IMR-90 (cell line): ENCODE results near the gene SASH1. TPM values are rescaled to one million over a fixed set of nuclear protein-coding genes. Genes with fewer than 3 reads are reported as not detected.

Source experiments
- ATAC-seq: fragments of 200-7000 bp; cut with Tn5 transposase; 2 replicates; pipeline ENCODE4 v1.9.1; 2020; ENCODE audit warnings: low read depth, mild to moderate bottlenecking, moderate library complexity
- BruUV-seq: library from RNA; stranded (reverse); fragments of 400-500 nt; replicated peaks from 2 replicates; lab custom pipeline; 2021; lab: Mats Ljungman, UMichigan
- CTCF ChIA-PET: fragments of 300-600 bp; formaldehyde crosslinking; extraction: SDS; loops from one replicate; lab custom pipeline; 2021; ENCODE audit warnings: antibody characterized with exemption; lab: Yijun Ruan, JAX
- POLR2A ChIA-PET: fragments of 300-600 bp; sonication (Branson Sonifier 250); formaldehyde crosslinking; loops from one replicate; lab custom pipeline; 2022; ENCODE audit warnings: antibody characterized with exemption; ENCODE audit not compliant: unreplicated experiment; lab: Charles Lee
- DNase-seq: peaks from one replicate; pipeline ENCODE4 v3.0.0; 2013
- H2AFZ ChIP-seq: replicated peaks from 2 replicates; pipeline ENCODE3; 2013; ENCODE audit warnings: low read length, mild to moderate bottlenecking; ENCODE audit not compliant: poor library complexity
- H2AK5ac ChIP-seq: 2 replicates; pipeline ENCODE4 v1.6.1; 2013; ENCODE audit warnings: low read depth, low read length, inconsistent platforms
- H2AK9ac ChIP-seq: replicated peaks from 2 replicates; pipeline ENCODE3; 2013; ENCODE audit warnings: mild to moderate bottlenecking, low read depth, low read length, moderate library complexity; ENCODE audit not compliant: poor library complexity
- H2BK120ac ChIP-seq: 2 replicates; pipeline ENCODE4 v1.6.1; 2013; ENCODE audit warnings: low read depth, low read length, inconsistent platforms
- H2BK15ac ChIP-seq: 3 replicates; pipeline ENCODE4 v1.6.1; 2013; ENCODE audit warnings: low read depth, low read length, inconsistent platforms
- H2BK20ac ChIP-seq: 2 replicates; pipeline ENCODE4 v1.6.1; 2013; ENCODE audit warnings: low read depth, mild to moderate bottlenecking, inconsistent platforms, low read length, moderate library complexity
- H2BK5ac ChIP-seq: 2 replicates; pipeline ENCODE4 v1.6.1; 2013; ENCODE audit warnings: mild to moderate bottlenecking, low read depth, low read length, inconsistent platforms; ENCODE audit not compliant: poor library complexity, severe bottlenecking
- H3K14ac ChIP-seq: replicated peaks from 2 replicates; pipeline ENCODE4 v1.6.1; 2013; ENCODE audit warnings: low read depth, low read length, inconsistent platforms
- H3K18ac ChIP-seq: 2 replicates; pipeline ENCODE4 v1.6.1; 2013; ENCODE audit warnings: low read depth, low read length, control low read depth
- H3K23ac ChIP-seq: 2 replicates; pipeline ENCODE4 v1.6.1; 2013; ENCODE audit warnings: low read depth, low read length, inconsistent platforms
- H3K27ac ChIP-seq: 2 replicates; pipeline ENCODE4 v1.5.1; 2013; ENCODE audit warnings: mild to moderate bottlenecking, control low read depth, low read length; ENCODE audit not compliant: insufficient read depth
- H3K27me3 ChIP-seq: 2 replicates; pipeline ENCODE4 v1.6.1; 2013; ENCODE audit warnings: low read length; ENCODE audit not compliant: control insufficient read depth, insufficient read depth
- H3K36me3 ChIP-seq: 2 replicates; pipeline ENCODE4 v1.6.1; 2013; ENCODE audit warnings: low read length, mixed read lengths; ENCODE audit not compliant: control insufficient read depth, insufficient read depth
- H3K4ac ChIP-seq: 2 replicates; pipeline ENCODE4 v1.6.1; 2013; ENCODE audit warnings: low read depth, low read length, inconsistent platforms
- H3K4me1 ChIP-seq: 2 replicates; pipeline ENCODE4 v1.6.1; 2013; ENCODE audit warnings: low read length, mixed read lengths; ENCODE audit not compliant: control insufficient read depth, insufficient read depth
- H3K4me2 ChIP-seq: 2 replicates; pipeline ENCODE4 v1.6.1; 2013; ENCODE audit warnings: low read depth, mild to moderate bottlenecking, control low read depth, low read length, moderate library complexity
- H3K4me3 ChIP-seq: 2 replicates; pipeline ENCODE4 v1.5.1; 2013; ENCODE audit warnings: low read depth, mild to moderate bottlenecking, control low read depth, low read length, moderate library complexity; ENCODE audit not compliant: insufficient read depth
- H3K56ac ChIP-seq: 2 replicates; pipeline ENCODE4 v1.6.1; 2013; ENCODE audit warnings: low read length, inconsistent platforms; ENCODE audit not compliant: insufficient read depth; ENCODE audit errors: extremely low read depth
- H3K79me1 ChIP-seq, 2 experiments: 2 replicates each; pipeline ENCODE4 v1.6.1; 2013; ENCODE audit warnings: low read length in 2 of 2, inconsistent platforms in 1 of 2, low read depth in 1 of 2
- H3K9ac ChIP-seq: 2 replicates; pipeline ENCODE4 v1.6.1; 2013; ENCODE audit warnings: low read depth, low read length, control low read depth
- H3K9me1 ChIP-seq: 2 replicates; pipeline ENCODE4 v1.6.1; 2013; ENCODE audit warnings: low read length, inconsistent platforms; ENCODE audit not compliant: insufficient read depth
- H3K9me3 ChIP-seq: 2 replicates; pipeline ENCODE4 v1.6.1; 2013; ENCODE audit warnings: low read length; ENCODE audit not compliant: control insufficient read depth, insufficient read depth
- H4K20me1 ChIP-seq: 2 replicates; pipeline ENCODE4 v1.6.1; 2013; ENCODE audit warnings: low read length, inconsistent platforms; ENCODE audit not compliant: insufficient read depth
- H4K5ac ChIP-seq: 2 replicates; pipeline ENCODE4 v1.6.1; 2013; ENCODE audit warnings: mild to moderate bottlenecking, low read depth, low read length, control low read depth
- H4K8ac ChIP-seq, 2 experiments: 2 replicates each; pipeline ENCODE4 v1.6.1; 2013; ENCODE audit warnings: low read depth in 2 of 2, low read length in 2 of 2, control low read depth in 1 of 2, inconsistent platforms in 1 of 2
- H4K91ac ChIP-seq: 2 replicates; pipeline ENCODE4 v1.6.1; 2013; ENCODE audit warnings: low read depth, low read length, inconsistent platforms; ENCODE audit not compliant: insufficient read depth
- BHLHE40 ChIP-seq: fragments of 150-350 bp; IDR thresholded peaks from 2 replicates; pipeline ENCODE4 v1.6.1; 2016; ENCODE audit warnings: mild to moderate bottlenecking, low read depth, low read length
- RCOR1 ChIP-seq: IDR thresholded peaks from 2 replicates; pipeline ENCODE4 v1.6.1; 2012; ENCODE audit warnings: mild to moderate bottlenecking, low read length, improper control_type of control experiment; ENCODE audit not compliant: insufficient replicate concordance
- RFX5 ChIP-seq: IDR thresholded peaks from 2 replicates; pipeline ENCODE4 v1.8.0; 2012; ENCODE audit warnings: low read depth, mild to moderate bottlenecking, low read length, moderate library complexity
- WGBS, 2 experiments: methylation state at CpG; one replicate each; pipeline versions ENCODE4 v1.1.5 to v1.1.7; 2013; ENCODE audit warnings: missing lambda C conversion rate in 2 of 2; ENCODE audit not compliant: insufficient read length in 1 of 2; ENCODE audit errors: extremely low coverage in 2 of 2; 5-methylcytosine and 5-hydroxymethylcytosine counted together
- dilution Hi-C: fragments of 300-500 bp; cut with HindIII; formaldehyde crosslinking; loops from one replicate; pipeline ENCODE4 v1.14.3; 2018; ENCODE audit warnings: low sequenced_read_pairs; ENCODE audit not compliant: unreplicated experiment
- in situ Hi-C: fragments of 300-500 bp; cut with MboI; formaldehyde crosslinking; loops from 3 replicates; pipeline ENCODE4 v1.14.3; 2019; ENCODE audit warnings: low sequenced_read_pairs, inconsistent platforms, mixed read lengths
- intact Hi-C: fragments of 100-400 bp; cut with micrococcal nuclease; formaldehyde crosslinking; loops from 2 replicates; pipeline ENCODE4 v1.10.0; 2022
- polyA plus RNA-seq, 3 experiments: library from polyadenylated mRNA; depleted of rRNA; stranded (reverse); fragments of >200 nt; gene quantifications; 2 replicates each; pipeline ENCODE4 v1.2.3, GENCODE V29; 2012; ENCODE audit warnings: low replicate concordance in 1 of 3
- total RNA-seq: library from RNA; depleted of rRNA; stranded (reverse); fragments of >200 nt; gene quantifications from 2 replicates; pipeline ENCODE4 v1.2.3, GENCODE V29; 2012

The SASH1 gene
- total and polyA plus RNA-seq, 2 of the 4 experiments (the other 2 are of a cell fraction): 11.6 to 16.5 TPM

- peaks cover 5% of the 10 kb centered on the region; the same call in 1 of the 2 replicates for H3K9me1 ChIP-seq
- WGBS, 2 experiments: no CpG with 5 or more reads among the region's 5 CpGs
- no peak for ATAC-seq
- no peak overlapping the region for H4K5ac ChIP-seq
- H3K4me3 ChIP-seq: no peak overlapping the region
- no peak overlapping the region for H3K56ac ChIP-seq
- dilution Hi-C loops: no loop called here
- H2AFZ ChIP-seq: no peak overlapping the region
- peaks cover 24 to 67% of the 10 kb centered on the region in 2 experiments for H3K79me1 ChIP-seq
- H3K14ac ChIP-seq: no peak overlapping the region
- no peaks in the 10 kb centered on the region for H3K36me3 ChIP-seq
- H2BK20ac ChIP-seq: no peak overlapping the region
- no peak overlapping the region for H3K18ac ChIP-seq
- no peaks in the 10 kb centered on the region for H3K4me1 ChIP-seq
- H2AK5ac ChIP-seq: no peak overlapping the region
- H3K9ac ChIP-seq: no peak overlapping the region
- H4K91ac ChIP-seq: no peak overlapping the region
- no peak overlapping the region for H2BK15ac ChIP-seq
- no peaks in the 10 kb centered on the region for H3K27me3 ChIP-seq
- no TSS peak for BruUV-seq
- H2BK5ac ChIP-seq: no peak overlapping the region
- H3K4me2 ChIP-seq: no peak overlapping the region
- intact Hi-C loops: loop anchor here (1.0 kb wide), 1 partner anchor 33 kb away; no protein-coding TSS in a partner anchor
- ChIA-PET POLR2A (no interaction called here), CTCF (no interaction called here)
- no peak overlapping the region for H3K4ac ChIP-seq
- no peak overlapping the region for H2AK9ac ChIP-seq
- DNase-seq: no peak
- no peak overlapping the region for H3K23ac ChIP-seq
- TF ChIP-seq RCOR1: no peak
- no peak for TF ChIP-seq BHLHE40
- TF ChIP-seq RFX5: no peak
- no peak overlapping the region for H2BK120ac ChIP-seq
- peaks cover 7% of the 10 kb centered on the region; the same call in 1 of the 2 replicates for H4K20me1 ChIP-seq
- no peak overlapping the region for H4K8ac ChIP-seq
- no peaks in the 10 kb centered on the region for H3K9me3 ChIP-seq
- in situ Hi-C loops: no loop called here
- no peak overlapping the region for H3K27ac ChIP-seq
These were observed 16.6 kb downstream of the SASH1 start for GRCh38 chr6:148359228-148359627.
